MM.1S (cell line): Measurements from ENCODE around the gene OPA3.

Experiments
- EZH2 ChIP-seq: fragments of 300-600 bp; sonication (generic); optimal IDR thresholded peaks from 2 replicates; pipeline ENCODE3; 2017; ENCODE audit warnings: low read depth, mild to moderate bottlenecking, antibody characterized with exemption, low read length, mixed read lengths
- TF ChIP-seq, protein P1 (sequence below): fragments of 300-600 bp; sonication (generic); IDR thresholded peaks from 2 replicates; pipeline ENCODE4 v1.5.1; 2016; ENCODE audit warnings: antibody characterized with exemption, low read length, mixed read lengths

DNA sequence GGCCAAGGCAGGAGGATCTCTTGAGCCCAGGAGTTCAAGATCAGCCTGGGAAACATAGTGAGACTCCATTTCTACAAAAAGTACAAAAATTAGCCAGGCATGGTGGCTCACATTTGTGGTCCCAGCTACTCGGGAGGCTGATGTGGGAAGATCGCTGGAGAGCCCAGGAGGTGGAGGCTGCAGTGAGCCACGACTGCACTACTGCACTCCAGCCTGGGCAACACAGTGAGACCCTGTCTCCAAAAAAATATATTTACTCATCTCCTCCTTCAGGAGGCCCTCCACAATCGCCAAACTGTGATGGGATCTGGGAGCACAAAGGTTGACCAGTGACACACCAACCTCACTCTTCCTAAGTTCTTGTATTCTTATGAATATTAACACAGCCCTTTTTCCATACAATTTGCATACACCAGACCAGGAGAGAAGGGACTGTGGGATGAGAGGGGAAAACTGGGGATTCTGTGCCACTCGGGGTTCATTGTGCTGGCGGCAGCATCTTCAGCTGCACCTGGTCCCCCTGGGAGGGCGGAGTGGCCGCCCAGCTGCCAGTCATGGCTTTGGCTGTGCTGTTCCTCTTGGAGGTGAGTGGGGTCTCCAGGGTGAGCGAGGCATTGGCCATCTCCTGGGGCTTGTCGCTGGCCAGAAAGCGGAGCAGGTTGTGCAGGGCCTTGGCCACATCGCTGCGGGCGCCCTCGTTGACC lies 5.8 kb upstream of the OPA3 start:
- TF ChIP-seq, protein P1, sequence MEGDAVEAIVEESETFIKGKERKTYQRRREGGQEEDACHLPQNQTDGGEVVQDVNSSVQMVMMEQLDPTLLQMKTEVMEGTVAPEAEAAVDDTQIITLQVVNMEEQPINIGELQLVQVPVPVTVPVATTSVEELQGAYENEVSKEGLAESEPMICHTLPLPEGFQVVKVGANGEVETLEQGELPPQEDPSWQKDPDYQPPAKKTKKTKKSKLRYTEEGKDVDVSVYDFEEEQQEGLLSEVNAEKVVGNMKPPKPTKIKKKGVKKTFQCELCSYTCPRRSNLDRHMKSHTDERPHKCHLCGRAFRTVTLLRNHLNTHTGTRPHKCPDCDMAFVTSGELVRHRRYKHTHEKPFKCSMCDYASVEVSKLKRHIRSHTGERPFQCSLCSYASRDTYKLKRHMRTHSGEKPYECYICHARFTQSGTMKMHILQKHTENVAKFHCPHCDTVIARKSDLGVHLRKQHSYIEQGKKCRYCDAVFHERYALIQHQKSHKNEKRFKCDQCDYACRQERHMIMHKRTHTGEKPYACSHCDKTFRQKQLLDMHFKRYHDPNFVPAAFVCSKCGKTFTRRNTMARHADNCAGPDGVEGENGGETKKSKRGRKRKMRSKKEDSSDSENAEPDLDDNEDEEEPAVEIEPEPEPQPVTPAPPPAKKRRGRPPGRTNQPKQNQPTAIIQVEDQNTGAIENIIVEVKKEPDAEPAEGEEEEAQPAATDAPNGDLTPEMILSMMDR: no peak
- TF ChIP-seq EZH2: no peak
